K562 treated with DMSO at 1 percent for 12 hours (cell line): Measurements from ENCODE around the gene SEBOX. TPM values are rescaled to one million over a fixed set of nuclear protein-coding genes. Genes with fewer than 3 reads are reported as not detected.

Source experiments
- total RNA-seq: library from RNA; unstranded; fragments of 300-600 nt; gene quantifications from 2 replicates; pipeline ENCODE4 v1.2.3, GENCODE V29; 2022; ENCODE audit not compliant: insufficient read depth

The SEBOX gene
- total RNA-seq: not detected in 2 replicates

GRCh38 chr17:28364665-28365363 is at the start of gene SEBOX:
SEBOX (minus strand) TSS chr17:28365199; CDS start chr17:28365151, 48 bp downstream.

GRCh38 chr17:28405632-28406472 is 40.9 kb upstream of the SEBOX start, which contains the start of gene SLC46A1:
SLC46A1 (minus strand) TSS chr17:28406212; CDS start chr17:28406114, 98 bp downstream.

GRCh38 chr17:28371245-28372202 is 6.5 kb upstream of the SEBOX start, which contains the start of gene SARM1:
SARM1 (plus strand) TSS chr17:28371694; CDS start chr17:28372033, 339 bp downstream.

GRCh38 chr17:28370035-28370743 is 5.2 kb upstream of the SEBOX start, which contains the start of gene VTN:
VTN (minus strand) TSS chr17:28370307; CDS start chr17:28370203, 104 bp downstream.

GRCh38 chr17:28357061-28357900 is 7.7 kb downstream of the SEBOX start, which contains the start of gene POLDIP2:
POLDIP2 (minus strand) TSS chr17:28357527; CDS start chr17:28357448, 79 bp downstream.

GRCh38 chr17:28335201-28335958 is 29.6 kb downstream of the SEBOX start, which contains the start of the genes IFT20 and TNFAIP1:
IFT20 (minus strand) TSS chr17:28335472; CDS start chr17:28331985, 3,487 bp downstream.
TNFAIP1 (plus strand) TSS chr17:28335761; CDS start chr17:28339522, 3,761 bp downstream.

GRCh38 chr17:28318759-28319597 is 46.0 kb downstream of the SEBOX start, which contains the start of gene TMEM97:
TMEM97 (plus strand) TSS chr17:28319200; CDS start chr17:28319240, 40 bp downstream.

Other genes starting within 250 kb of the SEBOX start
- 18.5 and 38.9 TPM in 2 replicates for gene TMEM97, start 46.0 kb downstream of the SEBOX start, total RNA-seq
- gene IFT20, start 29.7 kb downstream of the SEBOX start, total RNA-seq: 45.2 and 56.4 TPM in 2 replicates
- gene TNFAIP1, start 29.4 kb downstream of the SEBOX start, total RNA-seq: 10.8 and 26.3 TPM in 2 replicates
- gene POLDIP2, start 7.7 kb downstream of the SEBOX start, total RNA-seq: 60.4 and 87.3 TPM in 2 replicates
- gene VTN, start 5.1 kb upstream of the SEBOX start, total RNA-seq: 0.46 and 0.51 TPM in 2 replicates
- gene SARM1, start 6.5 kb upstream of the SEBOX start, total RNA-seq: 0.94 and 3.4 TPM in 2 replicates
- 0.89 and 4.3 TPM in 2 replicates for gene SLC46A1, start 41.0 kb upstream of the SEBOX start, total RNA-seq
- gene SLC13A2, start 108.4 kb upstream of the SEBOX start, total RNA-seq: not detected in 2 replicates
- gene FOXN1, start 141.1 kb upstream of the SEBOX start, total RNA-seq: not detected in 2 replicates
- 39.8 and 45.5 TPM in 2 replicates for gene UNC119, start 187.4 kb upstream of the SEBOX start, total RNA-seq
- gene PIGS, start 206.3 kb upstream of the SEBOX start, total RNA-seq: 53.7 and 110 TPM in 2 replicates
- gene ALDOC, start 211.7 kb upstream of the SEBOX start, total RNA-seq: 40.3 and 62.1 TPM in 2 replicates
- 98.4 and 152 TPM in 2 replicates for gene SPAG5, start 233.8 kb upstream of the SEBOX start, total RNA-seq
- gene RSKR, start 249.0 kb upstream of the SEBOX start, total RNA-seq: 4.1 and 22.2 TPM in 2 replicates